Liver (tissue), 9 donors: ENCODE measurements around the gene TMED6. TPM values are rescaled to one million over a fixed set of nuclear protein-coding genes. Genes with fewer than 3 reads are reported as not detected.
A peak's percentile ranks its signal among the peaks of the same experiment; 100 is the strongest.

Experiments
- DNase-seq: peaks from one replicate; pipeline ENCODE4 v3.0.0-alpha.2; 2017; ENCODE audit warnings: low spot score
- H3K27ac ChIP-seq, 2 donors: one replicate each; pipeline ENCODE4 v1.7.0; 2013; ENCODE audit warnings: inconsistent platforms in 2 of 2, low read length in 2 of 2, control low read depth in 1 of 2, low read depth in 1 of 2, mild to moderate bottlenecking in 1 of 2
- H3K27me3 ChIP-seq, 4 donors: one replicate each; pipeline versions ENCODE4 v1.6.1 to v1.7.0; 2013; ENCODE audit warnings: low read length in 3 of 4, inconsistent platforms in 1 of 4, mild to moderate bottlenecking in 1 of 4, moderate library complexity in 1 of 4; ENCODE audit not compliant: control insufficient read depth in 4 of 4, insufficient read depth in 4 of 4
- H3K36me3 ChIP-seq, 4 donors: one replicate each; pipeline versions ENCODE4 v1.6.1 to v1.7.0; 2013; ENCODE audit warnings: low read length in 3 of 4, mild to moderate bottlenecking in 3 of 4, low read depth in 1 of 4, moderate library complexity in 1 of 4; ENCODE audit not compliant: control insufficient read depth in 4 of 4, insufficient read depth in 3 of 4
- H3K4me1 ChIP-seq, 4 donors: one replicate each; pipeline versions ENCODE4 v1.6.1 to v1.7.0; 2013; ENCODE audit warnings: low read length in 3 of 4, mild to moderate bottlenecking in 3 of 4, moderate library complexity in 1 of 4; ENCODE audit not compliant: control insufficient read depth in 4 of 4, insufficient read depth in 4 of 4
- H3K4me3 ChIP-seq, 3 donors: one replicate each; pipeline versions ENCODE4 v1.6.1 to v1.7.0; 2013; ENCODE audit warnings: low read length in 3 of 3, control low read depth in 1 of 3, low read depth in 1 of 3, mild to moderate bottlenecking in 1 of 3
- H3K9ac ChIP-seq, 2 donors: one replicate each; pipeline ENCODE4 v1.7.0; 2013; ENCODE audit warnings: low read length in 2 of 2, mild to moderate bottlenecking in 2 of 2, moderate library complexity in 2 of 2, control low read depth in 1 of 2, low read depth in 1 of 2
- H3K9me3 ChIP-seq, 4 donors: one replicate each; pipeline versions ENCODE4 v1.6.1 to v1.7.0; 2013; ENCODE audit warnings: low read length in 3 of 4; ENCODE audit not compliant: control insufficient read depth in 4 of 4
- FOXA1 ChIP-seq: IDR thresholded peaks from 2 replicates; pipeline ENCODE4 v1.6.1; 2016; ENCODE audit warnings: antibody characterized with exemption
- FOXA2 ChIP-seq: IDR thresholded peaks from 2 replicates; pipeline ENCODE4 v1.6.1; 2016; ENCODE audit warnings: antibody characterized with exemption
- GABPA ChIP-seq, 2 donors: IDR thresholded peaks in 1 of 2; conservative IDR thresholded peaks in 1 of 2; 2 replicates each; pipeline ENCODE4 v1.6.1; 2016; ENCODE audit warnings: antibody characterized with exemption in 2 of 2, mild to moderate bottlenecking in 1 of 2, moderate library complexity in 1 of 2
- HNF4A ChIP-seq, 2 donors: conservative IDR thresholded peaks; 2 replicates each; pipeline ENCODE4 v1.6.1; 2016; ENCODE audit warnings: antibody characterized with exemption in 2 of 2, mild to moderate bottlenecking in 2 of 2
- HNF4G ChIP-seq: IDR thresholded peaks from 2 replicates; pipeline ENCODE4 v1.6.1; 2016; ENCODE audit warnings: antibody characterized with exemption
- JUND ChIP-seq, 2 donors: IDR thresholded peaks; 2 replicates each; pipeline ENCODE4 v1.6.1; 2016; ENCODE audit warnings: antibody characterized with exemption in 2 of 2
- RAD21 ChIP-seq, 2 donors: IDR thresholded peaks; 2 replicates each; pipeline ENCODE4 v1.6.1; 2016; ENCODE audit warnings: antibody characterized with exemption in 2 of 2, mild to moderate bottlenecking in 2 of 2
- REST ChIP-seq: IDR thresholded peaks from 2 replicates; pipeline ENCODE4 v1.6.1; 2016; ENCODE audit warnings: antibody characterized with exemption, mild to moderate bottlenecking
- SP1 ChIP-seq: IDR thresholded peaks from 2 replicates; pipeline ENCODE4 v1.6.1; 2018; ENCODE audit warnings: antibody characterized with exemption, mild to moderate bottlenecking
- YY1 ChIP-seq: IDR thresholded peaks from 2 replicates; pipeline ENCODE4 v1.6.1; 2016; ENCODE audit warnings: antibody characterized with exemption, mild to moderate bottlenecking
- WGBS: extraction: QIAGEN DNeasy Blood & Tissue Kit; methylation state at CpG from one replicate; pipeline ENCODE4 v1.1.7; 2013; 5-methylcytosine and 5-hydroxymethylcytosine counted together
- polyA plus RNA-seq, 2 donors: library from polyadenylated mRNA; stranded (reverse) in 1 of 2; unstranded in 1 of 2; fragments of 200-250 nt in 1 of 2; fragments of >200 nt in 1 of 2; fragmentation: Nextera tagmentation in 1 of 2; extraction: Ambion mirVana in 1 of 2; gene quantifications; one replicate each; pipeline versions ENCODE4 v1.2.1 to v1.2.3, GENCODE V29; 2013 to 2015
- total RNA-seq, 2 donors: library from RNA; depleted of rRNA; stranded (reverse); fragments of >200 nt; gene quantifications; one replicate each; pipeline ENCODE4 v1.2.3, GENCODE V29; 2014
- donor health status: healthy.
- donor health status: healthy.
- donor health status: healthy.
- donor health status: healthy.
- donor health status: healthy.

TMED6 gene
- total and polyA plus RNA-seq, 4 donors = 0.18 to 46.2 (median 11.0) TPM

- Histone ChIP-seq H3K36me3 (peaks cover 11 to 13% (median 12%) of the 10 kb centered on the region in 4 donors), H3K9me3 (no peaks in the 10 kb centered on the region), H3K9ac (no peak overlapping the region), H3K4me1 (peaks cover 16 to 71% (median 54%) of the 10 kb centered on the region in 4 donors), H3K27ac (peak overlapping the region in 1 of 2 donors; percentile 52), H3K4me3 (no peak overlapping the region), H3K27me3 (no peaks in the 10 kb centered on the region)
- WGBS = 71% methylated on average over 11 of the region's 11 CpGs
- TF ChIP-seq FOXA2 = no peak
- DNase-seq = no peak
These were observed 37.1 kb downstream of the TMED6 start for GRCh38 chr16:69314534-69314933.

- TF ChIP-seq JUND (IDR thresholded peaks at IDR 0.05) = no peak
- TF ChIP-seq REST = no peak
- TF ChIP-seq HNF4G = no peak
- no peak for TF ChIP-seq RAD21 (IDR thresholded peaks at IDR 0.05)
- TF ChIP-seq SP1 = no peak
- no peak for TF ChIP-seq FOXA1
- no peak for TF ChIP-seq HNF4A (conservative IDR thresholded peaks at IDR 0.05)
- peaks cover 16 to 61% (median 48%) of the 10 kb centered on the region in 4 donors for H3K4me1 ChIP-seq
- H3K36me3 ChIP-seq = peaks cover 2 to 4% (median 3%) of the 10 kb centered on the region in 4 donors
- no peak for DNase-seq
- H3K9ac ChIP-seq = no peak overlapping the region
- H3K4me3 ChIP-seq = no peak overlapping the region
- H3K27me3 ChIP-seq = no peaks in the 10 kb centered on the region
- WGBS = 94% methylated on average over 5 of the region's 5 CpGs
- no peaks in the 10 kb centered on the region for H3K9me3 ChIP-seq
- no peak overlapping the region for H3K27ac ChIP-seq
These were observed 38.1 kb downstream of the TMED6 start for GRCh38 chr16:69313469-69313868.

- Histone ChIP-seq H3K4me3 (peak overlapping the region; percentile 74 to 94 (median 85)), H3K27me3 (no peaks in the 10 kb centered on the region), H3K36me3 (peaks cover 0 to 4% (median 2%) of the 10 kb centered on the region in 4 donors), H3K27ac (peak overlapping the region; percentile 86 to 88), H3K4me1 (peaks cover 14 to 47% (median 36%) of the 10 kb centered on the region in 4 donors), H3K9me3 (no peaks in the 10 kb centered on the region), H3K9ac (peak overlapping the region; percentile 80 to 86)
- 2% methylated on average over 59 of the region's 59 CpGs for WGBS
- peak; percentile 68 for DNase-seq
- TF ChIP-seq YY1 = peak; percentile 15
- TF ChIP-seq GABPA (IDR thresholded peaks at IDR 0.05 in 1 of 2, conservative IDR thresholded peaks at IDR 0.05 in 1 of 2) = no peak
These were observed 39.8 kb downstream of the TMED6 start for GRCh38 chr16:69311533-69312387.
